PC-3 (cell line): Measurements from ENCODE around the gene MBD6.

Source experiments
- EZH2 ChIP-seq: fragments of 300-600 bp; sonication (generic); IDR thresholded peaks from one replicate; pipeline ENCODE4 v1.6.1; 2017; ENCODE audit warnings: antibody characterized with exemption, mild to moderate bottlenecking, low read length; ENCODE audit not compliant: unreplicated experiment
- EZH2phosphoT487 ChIP-seq: fragments of 300-600 bp; sonication (generic); IDR thresholded peaks from 2 replicates; pipeline ENCODE4 v1.6.1; 2018; ENCODE audit warnings: mild to moderate bottlenecking, antibody characterized with exemption, low read length, borderline replicate concordance
- TF ChIP-seq, protein P1 (sequence below): fragments of 300-600 bp; sonication (generic); conservative IDR thresholded peaks from 2 replicates; pipeline ENCODE4 v1.5.1; 2017; ENCODE audit warnings: antibody characterized with exemption, low read depth, mild to moderate bottlenecking, low read length

DNA sequence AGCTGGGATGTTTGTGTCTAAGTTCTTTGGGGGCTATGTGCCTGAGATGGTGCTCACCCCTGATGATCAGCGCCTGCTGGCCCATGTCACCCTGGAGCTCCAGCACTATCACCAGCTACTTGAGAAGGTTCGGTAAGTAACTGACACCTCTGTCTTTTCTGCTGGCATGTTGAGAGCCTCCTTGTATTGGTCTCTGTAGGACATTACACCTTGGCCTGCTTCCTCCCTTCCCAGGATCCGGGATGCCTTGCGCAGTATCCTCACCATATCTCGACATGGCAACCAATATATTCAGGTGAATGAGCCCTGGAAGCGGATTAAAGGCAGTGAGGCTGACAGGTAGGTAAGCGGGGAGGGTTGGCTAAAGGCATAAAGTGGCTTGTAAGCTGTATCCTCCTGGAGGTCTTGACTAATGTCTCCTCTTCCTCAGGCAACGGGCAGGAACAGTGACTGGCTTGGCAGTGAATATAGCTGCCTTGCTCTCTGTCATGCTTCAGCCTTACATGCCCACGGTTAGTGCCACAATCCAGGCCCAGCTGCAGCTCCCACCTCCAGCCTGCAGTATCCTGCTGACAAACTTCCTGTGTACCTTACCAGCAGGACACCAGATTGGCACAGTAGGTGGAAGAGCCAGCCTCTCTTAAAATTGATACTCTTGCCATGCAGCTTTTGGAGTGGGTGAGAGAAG is 7.8 kb upstream of the MBD6 start:
- TF ChIP-seq, protein P1, sequence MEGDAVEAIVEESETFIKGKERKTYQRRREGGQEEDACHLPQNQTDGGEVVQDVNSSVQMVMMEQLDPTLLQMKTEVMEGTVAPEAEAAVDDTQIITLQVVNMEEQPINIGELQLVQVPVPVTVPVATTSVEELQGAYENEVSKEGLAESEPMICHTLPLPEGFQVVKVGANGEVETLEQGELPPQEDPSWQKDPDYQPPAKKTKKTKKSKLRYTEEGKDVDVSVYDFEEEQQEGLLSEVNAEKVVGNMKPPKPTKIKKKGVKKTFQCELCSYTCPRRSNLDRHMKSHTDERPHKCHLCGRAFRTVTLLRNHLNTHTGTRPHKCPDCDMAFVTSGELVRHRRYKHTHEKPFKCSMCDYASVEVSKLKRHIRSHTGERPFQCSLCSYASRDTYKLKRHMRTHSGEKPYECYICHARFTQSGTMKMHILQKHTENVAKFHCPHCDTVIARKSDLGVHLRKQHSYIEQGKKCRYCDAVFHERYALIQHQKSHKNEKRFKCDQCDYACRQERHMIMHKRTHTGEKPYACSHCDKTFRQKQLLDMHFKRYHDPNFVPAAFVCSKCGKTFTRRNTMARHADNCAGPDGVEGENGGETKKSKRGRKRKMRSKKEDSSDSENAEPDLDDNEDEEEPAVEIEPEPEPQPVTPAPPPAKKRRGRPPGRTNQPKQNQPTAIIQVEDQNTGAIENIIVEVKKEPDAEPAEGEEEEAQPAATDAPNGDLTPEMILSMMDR, result no peak
- no peak for TF ChIP-seq EZH2phosphoT487
- TF ChIP-seq EZH2, result no peak
